K562 (cell line): ENCODE data around the gene NPR2. TPM values are rescaled to one million over a fixed set of nuclear protein-coding genes. Genes with fewer than 3 reads are reported as not detected.

Experiments
- ATAC-seq: fragments of 200-7000 bp; cut with Tn5 transposase; 3 replicates; pipeline ENCODE4 v1.9.1; 2020; ENCODE audit warnings: moderate library complexity
- BruUV-seq: library from RNA; stranded (reverse); fragments of 400-500 nt; replicated peaks from 2 replicates; lab custom pipeline; 2021; lab: Mats Ljungman, UMichigan
- CTCF ChIA-PET: fragments of 300-600 bp; formaldehyde crosslinking; extraction: SDS; loops from one replicate; lab custom pipeline; 2021; ENCODE audit warnings: low intra/inter-chr PET ratio; lab: Yijun Ruan, JAX
- POLR2A ChIA-PET: fragments of 300-600, 350-650 bp; sonication (Branson Sonifier 250); formaldehyde crosslinking; extraction: SDS; loops from one replicate; lab custom pipeline; 2021; ENCODE audit warnings: antibody characterized with exemption, inconsistent platforms; lab: Yijun Ruan, JAX
- DNase-seq, 4 experiments: peaks; one replicate each; pipeline versions ENCODE4 v3.0.0 to v3.0.0-alpha.2; 2011 to 2018; ENCODE audit warnings: low spot score in 3 of 4, mixed read lengths in 3 of 4; ENCODE audit errors: extremely low read depth in 1 of 4
- FAIRE-seq: peaks from 2 replicates; lab custom pipeline; 2011; peaks lifted over from hg19 to GRCh38; lab: Jason Lieb, UNC
- H2AFZ ChIP-seq: 2 replicates; pipeline ENCODE4 v1.6.0; 2011; ENCODE audit warnings: low read depth, low read length, control low read depth, inconsistent platforms
- H3K27ac ChIP-seq: fragments of 200-600 bp; 3 replicates; pipeline ENCODE4 v1.8.0; 2011; ENCODE audit warnings: low read depth, mild to moderate bottlenecking, control low read depth, inconsistent platforms, low read length, moderate library complexity, mixed read lengths; ENCODE audit errors: extremely low read depth
- H3K27me3 ChIP-seq, 2 experiments: fragments of 300-600 bp in 1 of 2; 2 replicates in 1 of 2; 3 replicates in 1 of 2; pipeline versions ENCODE4 v1.6.0 to v1.8.0; 2011; ENCODE audit warnings: inconsistent platforms in 2 of 2, low read length in 2 of 2, mild to moderate bottlenecking in 1 of 2, mixed read lengths in 1 of 2, moderate library complexity in 1 of 2; ENCODE audit not compliant: control insufficient read depth in 2 of 2, insufficient read depth in 2 of 2
- H3K36me3 ChIP-seq: fragments of 300-600 bp; 3 replicates; pipeline ENCODE4 v1.8.0; 2011; ENCODE audit warnings: mild to moderate bottlenecking, low read length, inconsistent platforms; ENCODE audit not compliant: control insufficient read depth, insufficient read depth
- H3K4me1 ChIP-seq, 2 experiments: fragments of 200-600 bp in 1 of 2; replicated peaks in 1 of 2; 2 replicates in 1 of 2; 3 replicates in 1 of 2; pipeline versions ENCODE4 v1.5.1 to v1.8.0; 2011; ENCODE audit warnings: inconsistent platforms in 2 of 2, low read length in 2 of 2, mild to moderate bottlenecking in 1 of 2, mixed read lengths in 1 of 2, moderate library complexity in 1 of 2; ENCODE audit not compliant: control insufficient read depth in 2 of 2, insufficient read depth in 2 of 2
- H3K4me2 ChIP-seq: 2 replicates; pipeline ENCODE4 v1.6.1; 2011; ENCODE audit warnings: low read length, control low read depth, inconsistent platforms, mixed read lengths; ENCODE audit not compliant: insufficient read depth
- H3K4me3 ChIP-seq: fragments of 200-600 bp; sonication (generic), shearing (Covaris generic); 2 replicates; pipeline ENCODE4 v1.5.1; 2016; ENCODE audit warnings: control low read depth, inconsistent platforms
- H3K79me2 ChIP-seq: fragments of 200-600 bp; 3 replicates; pipeline ENCODE4 v1.8.0; 2011; ENCODE audit warnings: low read length, inconsistent platforms; ENCODE audit not compliant: control insufficient read depth, insufficient read depth
- H3K9ac ChIP-seq, 2 experiments: 2 replicates each; pipeline versions ENCODE4 v1.6.0 to v1.6.1; 2011; ENCODE audit warnings: low read depth in 2 of 2, low read length in 2 of 2, control low read depth in 1 of 2, inconsistent platforms in 1 of 2, mild to moderate bottlenecking in 1 of 2, mixed read lengths in 1 of 2; ENCODE audit not compliant: insufficient read depth in 1 of 2
- H3K9me1 ChIP-seq: one replicate; pipeline ENCODE4 v1.6.0; 2011; ENCODE audit warnings: inconsistent platforms, mild to moderate bottlenecking, low read length, moderate library complexity; ENCODE audit not compliant: control insufficient read depth, insufficient read depth
- H3K9me3 ChIP-seq: replicated peaks from 2 replicates; pipeline ENCODE4 v1.5.1; 2011; ENCODE audit warnings: low read depth, low read length, inconsistent platforms; ENCODE audit not compliant: control insufficient read depth, insufficient read depth
- H4K20me1 ChIP-seq: replicated peaks from 2 replicates; pipeline ENCODE4 v1.6.1; 2011; ENCODE audit warnings: low read length, inconsistent platforms, mixed read lengths; ENCODE audit not compliant: control insufficient read depth, insufficient read depth
- HNRNPL ChIP-seq: fragments of 200-400 bp; formaldehyde crosslinking; IDR thresholded peaks from 2 replicates; pipeline ENCODE4 v1.6.1; 2017; ENCODE audit warnings: low read depth, mild to moderate bottlenecking, low read length
- NFIC ChIP-seq: fragments of 450-650 bp; IDR thresholded peaks from 2 replicates; pipeline ENCODE4 v1.6.1; 2017; ENCODE audit warnings: mild to moderate bottlenecking, inconsistent platforms
- SETDB1 ChIP-seq: IDR thresholded peaks from one replicate; pipeline ENCODE4 v1.6.1; 2012; ENCODE audit warnings: low read length, control low read depth, inconsistent platforms
- WGBS: fragments of 100-300 bp; shearing (Covaris generic); methylation state at CpG from one replicate; pipeline ENCODE4 v1.1.6; 2016; ENCODE audit warnings: low coverage, mixed read lengths; ENCODE audit not compliant: insufficient coverage; ENCODE audit errors: missing lambda C conversion rate; 5-methylcytosine and 5-hydroxymethylcytosine counted together
- in situ Hi-C: fragments of 300-500 bp; cut with MboI; formaldehyde crosslinking; loops from 4 replicates; pipeline ENCODE4 v1.15.0; 2018; ENCODE audit warnings: inconsistent platforms, mixed read lengths
- intact Hi-C: fragments of 100-400 bp; cut with micrococcal nuclease; formaldehyde crosslinking; loops from 2 replicates; pipeline ENCODE4 v1.14.2; 2022
- polyA plus RNA-seq, 8 experiments: library from polyadenylated mRNA; depleted of rRNA in 4 of 8; stranded (reverse) in 5 of 8; unstranded in 3 of 8; fragments of >200 nt; fragmentation: Nextera tagmentation in 2 of 8; fragmentation: Illumina TruSeq in 1 of 8; extraction: Ambion mirVana in 2 of 8; extraction: Trizol in 1 of 8; gene quantifications; 2 replicates each; pipeline versions ENCODE4 v1.2.1 to v1.2.3, GENCODE V29; 2011 to 2014; ENCODE audit warnings: inconsistent platforms in 1 of 8, missing spikeins in 1 of 8
- total RNA-seq, 7 experiments: library from RNA; depleted of rRNA in 6 of 7; stranded (reverse); fragments of >200 nt in 6 of 7; fragmentation: Illumina TruSeq in 2 of 7; extraction: Trizol in 2 of 7; gene quantifications; 2 replicates each; pipeline versions ENCODE4 v1.2.1 to v1.2.3, GENCODE V29; 2011 to 2021; ENCODE audit warnings: low replicate concordance in 1 of 7

NPR2 gene
- total and polyA plus RNA-seq, 9 of the 15 experiments (the other 6 are each of a cell fraction or from before 2014, with no cell fraction given) = 2.4 to 12.9 (median 6.0) TPM

DNA sequence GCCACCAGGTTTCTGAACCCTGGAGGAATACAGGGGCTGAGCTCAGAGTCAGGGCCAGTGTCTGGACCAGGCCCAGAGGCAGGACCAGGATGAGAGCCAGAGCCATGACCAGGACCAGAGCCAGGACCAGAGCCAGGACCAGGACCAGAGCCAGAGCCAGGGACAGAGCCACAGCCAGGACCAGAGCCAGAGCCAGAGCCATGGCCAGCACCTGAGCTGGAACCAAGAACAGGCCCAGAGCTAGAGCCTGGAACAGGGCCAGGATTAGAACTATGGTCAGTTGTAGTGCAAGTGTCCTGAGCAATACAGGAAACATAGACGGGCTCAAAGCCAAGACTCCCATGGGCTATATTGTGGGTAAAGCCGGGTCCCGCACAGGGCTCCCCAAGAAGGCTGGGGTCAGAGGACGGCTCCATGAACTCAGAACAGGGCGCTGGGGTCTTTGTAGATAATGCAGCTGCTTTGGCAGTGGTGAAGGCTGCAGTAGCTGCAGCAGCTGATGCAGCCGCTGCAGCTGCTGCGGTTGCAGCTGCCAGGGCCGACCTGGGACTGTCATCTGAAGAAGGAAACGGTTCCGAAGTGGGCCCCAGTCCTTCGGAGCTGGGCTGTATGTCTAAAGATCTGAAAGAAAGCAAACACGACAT is 20.1 kb downstream of the NPR2 start:
- no peaks in the 10 kb centered on the region for H4K20me1 ChIP-seq
- ChIA-PET CTCF (no interaction called here), POLR2A (interaction anchor here (0.6 to 1.5 kb wide), 3 partner anchors 10 to 1272 kb away, joined by 3 to 5 read pairs (median 3); no protein-coding TSS in a partner anchor)
- no peak for ATAC-seq
- H3K4me1 ChIP-seq = peaks cover 17 to 31% of the 10 kb centered on the region in 2 experiments
- no peak for DNase-seq
- TF ChIP-seq NFIC (peak; percentile 35; the same call in 1 of the 2 replicates), HNRNPL (no peak), SETDB1 (no peak)
- intact Hi-C loops = loop anchor here (10.0 kb wide), 2 partner anchors 77 to 147 kb away; partner anchors contain the start of genes ARHGEF39, CREB3 and TLN1
- H2AFZ ChIP-seq = peak overlapping the region; percentile 63
- H3K27ac ChIP-seq = no peak overlapping the region
- H3K9ac ChIP-seq = peak overlapping the region in 1 of 2 experiments; percentile 26; a peak in 2 of 4 replicates
- no TSS peak for BruUV-seq
- peaks cover 4% of the 10 kb centered on the region for H3K9me1 ChIP-seq
- in situ Hi-C loops = no loop called here
- no peaks in the 10 kb centered on the region for H3K27me3 ChIP-seq
- peaks cover 12% of the 10 kb centered on the region; the same call in 2 of the 3 replicates for H3K79me2 ChIP-seq
- H3K9me3 ChIP-seq = no peaks in the 10 kb centered on the region; the same call in 1 of the 2 replicates
- peaks cover 26% of the 10 kb centered on the region; the same call in 1 of the 3 replicates for H3K36me3 ChIP-seq
- FAIRE-seq = no peak
- WGBS = 41% methylated on average over 12 of the region's 12 CpGs
- H3K4me2 ChIP-seq = peak overlapping the region; percentile 64
- peak overlapping the region; percentile 31 for H3K4me3 ChIP-seq
